ENCODE measurements around the gene FAM168B.

FAM168B gene

DNA sequence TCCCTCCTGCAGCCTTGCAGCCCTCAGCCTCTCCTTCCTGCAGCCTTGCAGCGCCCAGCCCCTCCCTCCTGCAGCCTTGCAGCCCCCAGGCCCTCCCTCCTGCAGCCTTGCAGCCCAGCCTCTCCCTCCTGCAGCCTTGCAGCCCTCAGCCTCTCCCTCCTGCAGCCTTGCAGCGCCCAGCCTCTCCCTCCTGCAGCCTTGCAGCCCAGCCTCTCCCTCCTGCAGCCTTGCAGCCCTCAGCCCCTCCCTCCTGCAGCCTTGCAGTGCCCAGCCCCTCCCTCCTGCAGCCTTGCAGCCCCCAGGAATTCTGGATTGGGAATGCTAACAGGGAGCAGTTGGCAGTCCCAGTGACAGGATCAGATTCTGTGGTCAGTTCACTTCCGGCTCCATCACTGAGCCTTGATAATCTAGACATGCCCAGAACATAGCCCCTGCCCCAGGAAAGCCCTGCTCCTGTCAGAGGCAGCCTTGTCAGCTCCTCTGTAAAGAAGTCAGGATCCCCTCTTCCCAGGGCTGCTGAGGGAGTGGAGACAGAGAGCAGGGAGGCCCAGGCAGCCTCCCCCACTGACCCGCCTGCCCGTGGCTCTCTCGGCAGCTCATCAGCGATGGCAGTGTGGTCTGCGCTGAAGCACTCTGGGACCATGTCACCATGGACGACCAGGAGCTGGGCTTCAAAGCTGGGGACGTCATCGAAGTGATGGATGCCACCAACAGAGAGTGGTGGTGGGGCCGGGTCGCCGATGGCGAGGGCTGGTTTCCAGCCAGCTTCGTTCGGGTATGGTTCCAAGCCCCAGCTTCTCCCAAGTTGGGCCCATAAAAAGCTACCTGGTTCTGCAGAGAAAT is 54.8 kb downstream of the FAM168B start:
- no peak overlapping the region for H3K4me3 ChIP-seq (replicated peaks; ENCODE audit: low read depth, low read length)
- TF ChIP-seq, protein P1, sequence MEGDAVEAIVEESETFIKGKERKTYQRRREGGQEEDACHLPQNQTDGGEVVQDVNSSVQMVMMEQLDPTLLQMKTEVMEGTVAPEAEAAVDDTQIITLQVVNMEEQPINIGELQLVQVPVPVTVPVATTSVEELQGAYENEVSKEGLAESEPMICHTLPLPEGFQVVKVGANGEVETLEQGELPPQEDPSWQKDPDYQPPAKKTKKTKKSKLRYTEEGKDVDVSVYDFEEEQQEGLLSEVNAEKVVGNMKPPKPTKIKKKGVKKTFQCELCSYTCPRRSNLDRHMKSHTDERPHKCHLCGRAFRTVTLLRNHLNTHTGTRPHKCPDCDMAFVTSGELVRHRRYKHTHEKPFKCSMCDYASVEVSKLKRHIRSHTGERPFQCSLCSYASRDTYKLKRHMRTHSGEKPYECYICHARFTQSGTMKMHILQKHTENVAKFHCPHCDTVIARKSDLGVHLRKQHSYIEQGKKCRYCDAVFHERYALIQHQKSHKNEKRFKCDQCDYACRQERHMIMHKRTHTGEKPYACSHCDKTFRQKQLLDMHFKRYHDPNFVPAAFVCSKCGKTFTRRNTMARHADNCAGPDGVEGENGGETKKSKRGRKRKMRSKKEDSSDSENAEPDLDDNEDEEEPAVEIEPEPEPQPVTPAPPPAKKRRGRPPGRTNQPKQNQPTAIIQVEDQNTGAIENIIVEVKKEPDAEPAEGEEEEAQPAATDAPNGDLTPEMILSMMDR (IDR thresholded peaks at IDR 0.05; ENCODE audit: low read depth, low read length, missing control alignments) = no peak
- no peak for DNase-seq (ENCODE audit: extremely low read depth, low read depth)

GRCh38 chr2:131037398-131038257 is 55.6 kb downstream of the FAM168B start:
- no peak overlapping the region for H3K4me3 ChIP-seq (replicated peaks; ENCODE audit: low read depth, low read length)
- DNase-seq (ENCODE audit: extremely low read depth, low read depth) = no peak
- TF ChIP-seq, protein P1 (IDR thresholded peaks at IDR 0.05; ENCODE audit: low read depth, low read length, missing control alignments) = no peak

DNA sequence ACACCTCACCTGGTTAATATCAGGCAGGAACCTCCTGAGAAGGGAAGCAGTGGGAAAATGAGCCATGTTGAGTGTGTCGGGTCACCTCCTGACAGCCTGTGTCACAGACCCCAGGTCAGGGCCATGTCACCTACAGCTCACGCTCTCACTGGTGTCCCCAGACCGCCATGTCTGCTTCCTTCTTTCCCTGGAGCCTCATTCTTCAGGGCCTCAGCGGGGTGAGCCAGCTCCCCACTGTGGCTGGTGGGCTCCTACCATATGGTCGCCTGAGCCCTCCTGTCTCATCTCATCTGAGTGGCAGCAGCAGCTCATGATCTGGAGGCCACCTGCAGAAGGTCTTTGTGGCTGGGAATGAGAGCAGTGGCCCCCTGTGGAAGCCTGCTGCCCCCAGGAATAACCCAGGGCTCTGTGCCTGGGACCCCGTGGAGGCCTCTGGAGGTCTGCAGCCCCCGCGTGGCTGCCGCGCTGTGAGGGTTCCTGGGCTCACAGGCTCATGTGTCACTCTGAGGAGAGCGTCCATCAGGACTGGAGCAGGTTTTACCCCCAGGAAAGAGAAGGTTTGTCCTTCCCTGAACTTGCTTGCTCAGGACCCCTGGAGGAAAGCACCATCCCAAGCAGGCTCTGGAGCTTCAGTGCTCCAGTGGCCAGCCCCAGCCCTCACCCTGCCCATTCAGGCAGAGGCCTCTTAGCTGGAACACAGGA is 56.4 kb downstream of the FAM168B start:
- no peak for DNase-seq (ENCODE audit: extremely low read depth, low read depth)
- TF ChIP-seq, protein P1 (IDR thresholded peaks at IDR 0.05; ENCODE audit: low read depth, low read length, missing control alignments) = no peak
- no peak overlapping the region for H3K4me3 ChIP-seq (replicated peaks; ENCODE audit: low read depth, low read length)

DNA sequence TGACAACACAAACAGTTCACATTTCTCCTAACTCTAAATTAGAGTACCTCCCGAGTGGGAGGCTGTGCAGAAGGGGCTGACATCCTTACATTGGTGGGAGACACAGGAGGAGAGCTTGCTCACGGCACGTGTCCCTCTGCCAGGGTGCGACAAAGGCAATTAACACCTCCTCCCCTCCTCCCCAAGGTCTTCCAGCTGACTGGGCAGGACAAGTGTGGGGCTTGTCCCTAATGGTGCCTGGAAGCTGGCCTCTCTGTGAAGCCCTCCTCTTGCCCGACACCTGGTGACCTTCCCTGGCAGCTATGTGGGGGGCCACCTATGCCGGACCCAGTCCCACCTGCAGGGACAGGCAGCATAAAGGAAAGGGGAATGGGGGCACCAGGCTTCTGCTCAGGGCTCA is 57.0 kb downstream of the FAM168B start:
- DNase-seq (ENCODE audit: extremely low read depth, low read depth) = no peak
- TF ChIP-seq, protein P1 (IDR thresholded peaks at IDR 0.05; ENCODE audit: low read depth, low read length, missing control alignments) = no peak
- H3K4me3 ChIP-seq (replicated peaks; ENCODE audit: low read depth, low read length) = no peak overlapping the region

GRCh38 chr2:131035826-131036231 is 57.4 kb downstream of the FAM168B start:
- peak overlapping the region; percentile 28 for H3K4me3 ChIP-seq (replicated peaks; ENCODE audit: low read depth, low read length)
- no peak for DNase-seq (ENCODE audit: extremely low read depth, low read depth)
- TF ChIP-seq, protein P1 (IDR thresholded peaks at IDR 0.05; ENCODE audit: low read depth, low read length, missing control alignments) = no peak

GRCh38 chr2:131035112-131035825 is 58.0 kb downstream of the FAM168B start:
- peak overlapping the region; percentile 28 for H3K4me3 ChIP-seq (replicated peaks; ENCODE audit: low read depth, low read length)
- DNase-seq (ENCODE audit: extremely low read depth, low read depth) = no peak
- TF ChIP-seq, protein P1 (IDR thresholded peaks at IDR 0.05; ENCODE audit: low read depth, low read length, missing control alignments) = no peak
